HepG2 (cell line): Measurements from ENCODE around the gene HES6. TPM values are rescaled to one million over a fixed set of nuclear protein-coding genes. Genes with fewer than 3 reads are reported as not detected.

ENCODE experiments used
- CBX1 ChIP-seq: IDR thresholded peaks from one replicate; pipeline ENCODE4 v1.6.1; 2016; ENCODE audit warnings: antibody characterized with exemption, low read depth
- DRAP1 ChIP-seq: IDR thresholded peaks from 2 replicates; pipeline ENCODE4 v1.6.1; 2016; ENCODE audit warnings: missing genetic modification reagents, missing compliant biosample characterization
- GATAD1 ChIP-seq: IDR thresholded peaks from 2 replicates; pipeline ENCODE4 v1.6.1; 2016; ENCODE audit warnings: missing genetic modification reagents, missing compliant biosample characterization
- KDM3A ChIP-seq: IDR thresholded peaks from 2 replicates; pipeline ENCODE4 v1.6.1; 2018; ENCODE audit warnings: low read depth, missing compliant biosample characterization
- MXD4 ChIP-seq: IDR thresholded peaks from 2 replicates; pipeline ENCODE4 v1.6.1; 2016; ENCODE audit warnings: mild to moderate bottlenecking, missing biosample characterization, missing genetic modification reagents
- PPARG ChIP-seq: conservative IDR thresholded peaks from 2 replicates; pipeline ENCODE4 v1.6.1; 2016; ENCODE audit warnings: missing biosample characterization, missing genetic modification reagents
- SAP130 ChIP-seq: IDR thresholded peaks from 2 replicates; pipeline ENCODE4 v1.6.1; 2016; ENCODE audit warnings: low read depth
- TARDBP ChIP-seq: sonication (generic); formaldehyde crosslinking; IDR thresholded peaks from 2 replicates; pipeline ENCODE4 v1.8.0; 2022; ENCODE audit warnings: mild to moderate bottlenecking, missing genetic modification reagents
- YY1 ChIP-seq: IDR thresholded peaks from 2 replicates; pipeline ENCODE4 v1.6.1; 2011; ENCODE audit warnings: low read length, low read depth, moderate library complexity, mild to moderate bottlenecking; ENCODE audit not compliant: insufficient read depth, insufficient replicate concordance
- ZFP62 ChIP-seq: sonication (generic); formaldehyde crosslinking; IDR thresholded peaks from 2 replicates; pipeline ENCODE4 v1.4.0; 2020; ENCODE audit warnings: missing genetic modification reagents
- ZKSCAN8 ChIP-seq: IDR thresholded peaks from 2 replicates; pipeline ENCODE4 v1.6.1; 2016; ENCODE audit warnings: borderline replicate concordance, missing genetic modification reagents, missing compliant biosample characterization
- ZNF318 ChIP-seq: sonication (generic); formaldehyde crosslinking; IDR thresholded peaks from 2 replicates; pipeline ENCODE4 v1.4.0; 2020; ENCODE audit warnings: mild to moderate bottlenecking, missing genetic modification reagents
- ZNF354B ChIP-seq: sonication (generic); formaldehyde crosslinking; IDR thresholded peaks from 2 replicates; pipeline ENCODE4 v1.8.0; 2022; ENCODE audit warnings: mild to moderate bottlenecking, missing genetic modification reagents
- ZNF883 ChIP-seq: sonication (generic); formaldehyde crosslinking; IDR thresholded peaks from 2 replicates; pipeline ENCODE4 v1.5.1; 2020; ENCODE audit warnings: mild to moderate bottlenecking, missing genetic modification reagents; ENCODE audit errors: not compliant biosample characterization
- polyA plus RNA-seq, 8 experiments: library from polyadenylated mRNA; depleted of rRNA in 3 of 8; stranded (reverse) in 7 of 8; unstranded in 1 of 8; fragments of >200 nt; fragmentation: Illumina TruSeq in 4 of 8; extraction: Trizol in 4 of 8; gene quantifications; 2 replicates each; pipeline versions ENCODE4 v1.2.1 to v1.2.3, GENCODE V29; 2011 to 2016; ENCODE audit warnings: low read depth in 4 of 8, missing spikeins in 1 of 8, mixed read lengths in 1 of 8; ENCODE audit not compliant: insufficient read depth in 1 of 8
- total RNA-seq, 5 experiments: library from RNA; depleted of rRNA; stranded (reverse); fragments of >200 nt; fragmentation: Illumina TruSeq; extraction: Trizol; gene quantifications; 2 replicates each; pipeline ENCODE4 v1.2.3, GENCODE V29; 2016; ENCODE audit warnings: low read depth in 1 of 5
- TF ChIP-seq, protein P1 (sequence below): sonication (generic); formaldehyde crosslinking; IDR thresholded peaks from 2 replicates; pipeline ENCODE4 v1.8.1; 2023; ENCODE audit warnings: mild to moderate bottlenecking, moderate library complexity, missing genetic modification reagents
- TF ChIP-seq, protein P2 (sequence below): sonication (generic); formaldehyde crosslinking; IDR thresholded peaks from 2 replicates; pipeline ENCODE4 v1.4.0; 2020; ENCODE audit warnings: missing genetic modification reagents
- TF ChIP-seq, protein P3 (sequence below): sonication (generic); formaldehyde crosslinking; IDR thresholded peaks from 2 replicates; pipeline ENCODE4 v1.4.0; 2020; ENCODE audit warnings: missing genetic modification reagents

The HES6 gene
- total and polyA plus RNA-seq, 2 of the 13 experiments (the other 11 are each of a cell fraction or from before 2014, with no cell fraction given), result 19.5 to 82.8 TPM

DNA sequence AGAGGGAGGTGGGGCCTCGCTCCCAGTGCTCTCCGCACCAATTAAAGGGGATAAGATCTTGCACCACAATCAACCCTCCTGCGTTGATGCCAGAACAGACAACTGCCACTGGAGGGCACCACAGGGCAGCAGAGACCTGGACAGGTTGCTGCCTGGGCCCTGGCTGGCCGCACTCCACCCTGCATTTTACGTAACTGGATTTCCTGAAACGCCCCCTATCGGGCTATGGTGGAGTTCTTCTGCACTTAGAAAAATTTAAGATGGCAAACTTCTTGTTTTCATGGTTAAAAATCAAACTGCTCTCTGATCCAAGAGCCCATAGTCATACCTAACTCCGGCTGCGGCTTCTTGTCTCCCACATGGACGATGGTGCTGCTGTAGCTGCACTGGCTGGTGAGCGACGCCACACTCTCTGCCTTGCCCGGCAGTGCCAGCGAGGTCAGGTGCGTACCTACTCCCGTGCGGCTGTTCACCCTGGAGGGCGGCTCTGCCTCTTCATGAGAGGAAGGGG is 16.8 kb upstream of the HES6 start (continued):
- TF ChIP-seq, protein P1, sequence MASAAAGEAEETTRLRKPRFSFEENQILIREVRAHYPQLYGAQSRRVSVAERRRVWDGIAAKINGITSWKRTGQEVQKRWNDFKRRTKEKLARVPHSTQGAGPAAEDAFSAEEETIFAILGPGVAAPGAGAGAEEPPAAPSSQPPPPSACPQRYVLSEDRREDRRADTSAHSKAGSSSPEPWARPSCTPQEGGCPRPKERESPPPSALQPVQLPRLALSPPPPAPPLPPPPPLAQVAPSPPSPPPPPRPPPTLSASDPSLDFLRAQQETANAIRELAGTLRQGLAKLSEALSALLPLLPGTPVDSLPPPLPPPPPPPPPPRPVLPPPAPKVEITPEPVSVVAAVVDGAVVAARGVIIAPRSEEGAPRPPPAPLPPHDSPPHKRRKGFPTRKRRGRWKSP, result 0 out of 2 replicates have a peak, but pooled peaks have one; percentile 56
- TF ChIP-seq, protein P2, sequence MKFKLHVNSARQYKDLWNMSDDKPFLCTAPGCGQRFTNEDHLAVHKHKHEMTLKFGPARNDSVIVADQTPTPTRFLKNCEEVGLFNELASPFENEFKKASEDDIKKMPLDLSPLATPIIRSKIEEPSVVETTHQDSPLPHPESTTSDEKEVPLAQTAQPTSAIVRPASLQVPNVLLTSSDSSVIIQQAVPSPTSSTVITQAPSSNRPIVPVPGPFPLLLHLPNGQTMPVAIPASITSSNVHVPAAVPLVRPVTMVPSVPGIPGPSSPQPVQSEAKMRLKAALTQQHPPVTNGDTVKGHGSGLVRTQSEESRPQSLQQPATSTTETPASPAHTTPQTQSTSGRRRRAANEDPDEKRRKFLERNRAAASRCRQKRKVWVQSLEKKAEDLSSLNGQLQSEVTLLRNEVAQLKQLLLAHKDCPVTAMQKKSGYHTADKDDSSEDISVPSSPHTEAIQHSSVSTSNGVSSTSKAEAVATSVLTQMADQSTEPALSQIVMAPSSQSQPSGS (CRISPR knock-in tag), result peak; percentile 85
- TF ChIP-seq SAP130 (CRISPR knock-in tag) (peak; percentile 64; the same call in 1 of the 2 replicates), DRAP1 (peak; percentile 56; the same call in 1 of the 2 replicates), GATAD1 (CRISPR knock-in tag) (peak; percentile 72), PPARG (peak; percentile 77), YY1 (peak; percentile 55), MXD4 (CRISPR knock-in tag) (peak; percentile 79; the same call in 1 of the 2 replicates), KDM3A (CRISPR knock-in tag) (0 out of 2 replicates have a peak, but pooled peaks have one; percentile 69), ZNF318 (CRISPR knock-in tag) (no peak), ZNF883 (no peak), ZNF354B (CRISPR knock-in tag) (no peak), ZKSCAN8 (peak; percentile 75; the same call in 1 of the 2 replicates), TARDBP (peak; percentile 67; the same call in 1 of the 2 replicates), CBX1 (no peak), ZFP62 (CRISPR knock-in tag) (no peak)
- TF ChIP-seq, protein P3, sequence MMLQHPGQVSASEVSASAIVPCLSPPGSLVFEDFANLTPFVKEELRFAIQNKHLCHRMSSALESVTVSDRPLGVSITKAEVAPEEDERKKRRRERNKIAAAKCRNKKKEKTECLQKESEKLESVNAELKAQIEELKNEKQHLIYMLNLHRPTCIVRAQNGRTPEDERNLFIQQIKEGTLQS (CRISPR knock-in tag), result 0 out of 2 replicates have a peak, but pooled peaks have one; percentile 32
